ENCODE results near the gene FILIP1L.

DNA sequence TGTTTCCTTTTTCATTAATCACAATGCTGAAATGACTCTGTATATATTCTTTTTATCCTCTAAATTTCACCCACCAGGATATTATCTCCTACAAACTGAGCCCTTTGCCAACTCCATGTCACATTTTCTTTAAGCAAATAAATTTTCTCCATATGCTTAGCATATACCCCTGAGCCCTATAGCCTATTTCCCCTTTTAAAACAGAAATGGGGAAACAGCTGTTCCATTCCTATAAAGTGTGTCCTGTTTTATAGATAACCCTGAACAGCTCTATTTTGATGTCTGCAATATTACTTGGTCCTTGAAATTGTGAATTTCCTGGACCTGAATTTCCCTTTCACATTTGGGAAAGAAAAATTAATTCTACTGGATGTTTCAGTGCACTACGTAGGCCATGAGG, 15.6 kb upstream of the FILIP1L start:
- TF ChIP-seq, protein P1, sequence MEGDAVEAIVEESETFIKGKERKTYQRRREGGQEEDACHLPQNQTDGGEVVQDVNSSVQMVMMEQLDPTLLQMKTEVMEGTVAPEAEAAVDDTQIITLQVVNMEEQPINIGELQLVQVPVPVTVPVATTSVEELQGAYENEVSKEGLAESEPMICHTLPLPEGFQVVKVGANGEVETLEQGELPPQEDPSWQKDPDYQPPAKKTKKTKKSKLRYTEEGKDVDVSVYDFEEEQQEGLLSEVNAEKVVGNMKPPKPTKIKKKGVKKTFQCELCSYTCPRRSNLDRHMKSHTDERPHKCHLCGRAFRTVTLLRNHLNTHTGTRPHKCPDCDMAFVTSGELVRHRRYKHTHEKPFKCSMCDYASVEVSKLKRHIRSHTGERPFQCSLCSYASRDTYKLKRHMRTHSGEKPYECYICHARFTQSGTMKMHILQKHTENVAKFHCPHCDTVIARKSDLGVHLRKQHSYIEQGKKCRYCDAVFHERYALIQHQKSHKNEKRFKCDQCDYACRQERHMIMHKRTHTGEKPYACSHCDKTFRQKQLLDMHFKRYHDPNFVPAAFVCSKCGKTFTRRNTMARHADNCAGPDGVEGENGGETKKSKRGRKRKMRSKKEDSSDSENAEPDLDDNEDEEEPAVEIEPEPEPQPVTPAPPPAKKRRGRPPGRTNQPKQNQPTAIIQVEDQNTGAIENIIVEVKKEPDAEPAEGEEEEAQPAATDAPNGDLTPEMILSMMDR (conservative IDR thresholded peaks at IDR 0.05; ENCODE audit: low read length), result no peak
- TF ChIP-seq EZH2phosphoT487 (IDR thresholded peaks at IDR 0.05; ENCODE audit: borderline replicate concordance), result no peak

Data from Loucy (cell line).